WERI-Rb-1 (cell line): ENCODE results near the gene ARHGDIB.

Experiments
- DNase-seq: peaks from one replicate; pipeline ENCODE4 v3.0.0-alpha.2; 2020
- H3K27ac ChIP-seq: fragments of 250-450 bp; sonication (Bioruptor Pico); 2 replicates; pipeline ENCODE4 v1.5.1; 2020; ENCODE audit warnings: mild to moderate bottlenecking, moderate library complexity
- H3K27me3 ChIP-seq: fragments of 250-450 bp; sonication (Bioruptor Pico); 2 replicates; pipeline ENCODE4 v1.5.1; 2021; ENCODE audit warnings: mild to moderate bottlenecking, low read depth, moderate library complexity; ENCODE audit not compliant: insufficient read depth, severe bottlenecking
- H3K36me3 ChIP-seq: fragments of 250-450 bp; sonication (Bioruptor Pico); 2 replicates; pipeline ENCODE4 v1.5.1; 2020; ENCODE audit warnings: mild to moderate bottlenecking, moderate library complexity
- H3K4me3 ChIP-seq: 2 replicates; pipeline ENCODE4 v1.5.1; 2011; ENCODE audit warnings: low read depth, mild to moderate bottlenecking, control low read depth, low read length
- H3K9me3 ChIP-seq: fragments of 250-450 bp; sonication (Bioruptor Pico); 2 replicates; pipeline ENCODE4 v1.5.1; 2021; ENCODE audit warnings: mild to moderate bottlenecking, moderate library complexity; ENCODE audit not compliant: severe bottlenecking
- CTCF ChIP-seq: IDR thresholded peaks from 2 replicates; pipeline ENCODE4 v1.5.1; 2011; ENCODE audit warnings: low read depth, mild to moderate bottlenecking, control low read depth, inconsistent platforms, low read length

ARHGDIB gene

GRCh38 chr12:14930299-14930698 is 31.1 kb downstream of the ARHGDIB start:
- Histone ChIP-seq H3K36me3 (no peaks in the 10 kb centered on the region), H3K27me3 (no peaks in the 10 kb centered on the region), H3K9me3 (no peaks in the 10 kb centered on the region), H3K4me3 (no peak overlapping the region), H3K27ac (no peak overlapping the region)
- TF ChIP-seq CTCF, result no peak
- no peak for DNase-seq

GRCh38 chr12:14928931-14929330 is 32.5 kb downstream of the ARHGDIB start:
- no peak for TF ChIP-seq CTCF
- Histone ChIP-seq H3K27ac (no peak overlapping the region), H3K36me3 (no peaks in the 10 kb centered on the region), H3K27me3 (no peaks in the 10 kb centered on the region), H3K4me3 (no peak overlapping the region), H3K9me3 (no peaks in the 10 kb centered on the region)
- no peak for DNase-seq

- Histone ChIP-seq H3K27me3 (no peaks in the 10 kb centered on the region), H3K4me3 (no peak overlapping the region), H3K36me3 (no peaks in the 10 kb centered on the region)
Observed at GRCh38 chr12:14927267-14927666, 34.1 kb downstream of the ARHGDIB start.

GRCh38 chr12:14924541-14924940 is 36.9 kb downstream of the ARHGDIB start:
- H3K27me3 ChIP-seq, result no peaks in the 10 kb centered on the region
- no peak for TF ChIP-seq CTCF
- DNase-seq, result no peak
- no peaks in the 10 kb centered on the region for H3K36me3 ChIP-seq
- H3K4me3 ChIP-seq, result no peak overlapping the region
- H3K9me3 ChIP-seq, result no peaks in the 10 kb centered on the region
- no peak overlapping the region for H3K27ac ChIP-seq

More at GRCh38 chr12:14927267-14927666, 34.1 kb downstream of the ARHGDIB start:
- no peak overlapping the region for H3K27ac ChIP-seq
- no peak for DNase-seq
- H3K9me3 ChIP-seq, result no peaks in the 10 kb centered on the region
- TF ChIP-seq CTCF, result no peak

GRCh38 chr12:14923944-14924343 is 37.5 kb downstream of the ARHGDIB start:
- no peak for TF ChIP-seq CTCF
- H3K9me3 ChIP-seq, result no peaks in the 10 kb centered on the region
- H3K36me3 ChIP-seq, result no peaks in the 10 kb centered on the region
- DNase-seq, result no peak
- H3K27me3 ChIP-seq, result no peaks in the 10 kb centered on the region
- H3K27ac ChIP-seq, result no peak overlapping the region
- no peak overlapping the region for H3K4me3 ChIP-seq

GRCh38 chr12:14921218-14921617 is 40.2 kb downstream of the ARHGDIB start:
- no peak for TF ChIP-seq CTCF
- no peak for DNase-seq
- no peak overlapping the region for H3K27ac ChIP-seq
- H3K36me3 ChIP-seq, result no peaks in the 10 kb centered on the region
- no peaks in the 10 kb centered on the region for H3K27me3 ChIP-seq
- H3K4me3 ChIP-seq, result no peak overlapping the region
- H3K9me3 ChIP-seq, result peaks cover 3% of the 10 kb centered on the region
